SK-N-SH (cell line): Measurements from ENCODE around the gene COL23A1. TPM values are rescaled to one million over a fixed set of nuclear protein-coding genes. Genes with fewer than 3 reads are reported as not detected.

Source experiments
- CTCF ChIA-PET: fragments of 300-600, 350-600 bp; formaldehyde crosslinking; extraction: SDS; loops from one replicate; lab custom pipeline; 2021; lab: Yijun Ruan, JAX
- POLR2A ChIA-PET: fragments of 350-600 bp; sonication (Branson Sonifier 250); formaldehyde crosslinking; extraction: SDS; loops from one replicate; lab custom pipeline; 2020; ENCODE audit warnings: antibody characterized with exemption, inconsistent platforms; lab: Yijun Ruan, JAX
- DNase-seq: peaks from one replicate; pipeline ENCODE4 v3.0.0; 2012
- H2AFZ ChIP-seq: fragments of 200-600 bp; sonication (generic); 2 replicates; pipeline ENCODE4 v1.8.1; 2016; ENCODE audit warnings: antibody characterized with exemption, mild to moderate bottlenecking, low read depth
- H3F3A ChIP-seq: fragments of 200-600 bp; sonication (generic); replicated peaks from 2 replicates; pipeline ENCODE3; 2016; ENCODE audit warnings: antibody characterized with exemption, mild to moderate bottlenecking; ENCODE audit not compliant: insufficient read depth
- H3K27ac ChIP-seq, 2 experiments: fragments of 200-500 bp in 1 of 2; fragments of 200-600 bp in 1 of 2; sonication (Bioruptor generic) in 1 of 2; sonication (generic), shearing (Covaris generic) in 1 of 2; 2 replicates each; pipeline versions ENCODE4 v1.5.1 to v1.6.1; 2014 to 2016; ENCODE audit warnings: low read depth in 2 of 2, inconsistent platforms in 1 of 2, low read length in 1 of 2, mild to moderate bottlenecking in 1 of 2, mixed read lengths in 1 of 2
- H3K27me3 ChIP-seq: fragments of 200-600 bp; sonication (generic), shearing (Covaris generic); 2 replicates; pipeline ENCODE4 v1.6.1; 2016; ENCODE audit warnings: mixed run types; ENCODE audit not compliant: insufficient read depth
- H3K36me3 ChIP-seq, 2 experiments: fragments of 200-500 bp in 1 of 2; fragments of 200-600 bp in 1 of 2; sonication (Bioruptor generic) in 1 of 2; sonication (generic) in 1 of 2; replicated peaks in 1 of 2; 2 replicates each; pipeline versions ENCODE3 to v1.5.1; 2014 to 2016; ENCODE audit warnings: low read length in 1 of 2, mild to moderate bottlenecking in 1 of 2; ENCODE audit not compliant: insufficient read depth in 2 of 2, control insufficient read depth in 1 of 2
- H3K4me1 ChIP-seq, 2 experiments: fragments of 200-500 bp in 1 of 2; fragments of 200-600 bp in 1 of 2; sonication (Bioruptor generic) in 1 of 2; sonication (generic), shearing (Covaris generic) in 1 of 2; 2 replicates each; pipeline versions ENCODE4 v1.5.1 to v1.6.1; 2014 to 2016; ENCODE audit warnings: low read depth in 1 of 2, low read length in 1 of 2, mixed run types in 1 of 2; ENCODE audit not compliant: insufficient read depth in 2 of 2, control insufficient read depth in 1 of 2
- H3K4me2 ChIP-seq: fragments of 200-600 bp; sonication (generic), shearing (Covaris generic); 2 replicates; pipeline ENCODE4 v1.6.1; 2017; ENCODE audit warnings: mixed run types
- H3K4me3 ChIP-seq, 2 experiments: fragments of 200-500 bp in 1 of 2; fragments of 200-600 bp in 1 of 2; sonication (Bioruptor generic) in 1 of 2; sonication (generic), shearing (Covaris generic) in 1 of 2; 2 replicates each; pipeline versions ENCODE4 v1.5.1 to v1.8.1; 2014 to 2016; ENCODE audit warnings: low read depth in 2 of 2, inconsistent platforms in 1 of 2, low read length in 1 of 2, mild to moderate bottlenecking in 1 of 2, mixed read lengths in 1 of 2, moderate library complexity in 1 of 2
- H3K79me2 ChIP-seq: fragments of 200-600 bp; sonication (generic); 2 replicates; pipeline ENCODE4 v1.8.1; 2017; ENCODE audit warnings: mild to moderate bottlenecking; ENCODE audit not compliant: insufficient read depth
- H3K9ac ChIP-seq: fragments of 200-600 bp; sonication (generic); 2 replicates; pipeline ENCODE4 v1.6.1; 2017; ENCODE audit warnings: mixed run types
- H3K9me2 ChIP-seq: fragments of 200-600 bp; sonication (generic); 2 replicates; pipeline ENCODE4 v1.6.1; 2017; ENCODE audit warnings: mixed run types
- H3K9me3 ChIP-seq: fragments of 200-600 bp; sonication (generic); 2 replicates; pipeline ENCODE4 v1.6.1; 2017; ENCODE audit warnings: mixed run types, mild to moderate bottlenecking, moderate library complexity
- H4K20me1 ChIP-seq: fragments of 200-600 bp; sonication (generic); 2 replicates; pipeline ENCODE4 v1.6.1; 2017; ENCODE audit warnings: mild to moderate bottlenecking, mixed run types; ENCODE audit not compliant: insufficient read depth
- CHD2 ChIP-seq: fragments of 150-350 bp; IDR thresholded peaks from 2 replicates; pipeline ENCODE4 v1.6.1; 2018; ENCODE audit warnings: low read length; ENCODE audit not compliant: partially characterized antibody
- EP300 ChIP-seq, 2 experiments: IDR thresholded peaks; 2 replicates each; pipeline versions ENCODE4 v1.4.0 to v1.6.1; 2012; ENCODE audit warnings: borderline replicate concordance in 1 of 2, low read depth in 1 of 2, low read length in 1 of 2
- EZH2phosphoT487 ChIP-seq: fragments of 200-600 bp; sonication (generic); IDR thresholded peaks from 2 replicates; pipeline ENCODE4 v1.6.1; 2017; ENCODE audit warnings: low read depth, mixed run types, mild to moderate bottlenecking, antibody characterized with exemption, moderate library complexity, borderline replicate concordance
- FOSL2 ChIP-seq: IDR thresholded peaks from 2 replicates; pipeline ENCODE4 v1.4.0; 2012; ENCODE audit warnings: low read depth, mild to moderate bottlenecking, moderate library complexity, borderline replicate concordance
- JUND ChIP-seq: IDR thresholded peaks from 2 replicates; pipeline ENCODE4 v1.4.0; 2012
- MAX ChIP-seq: IDR thresholded peaks from 2 replicates; pipeline ENCODE4 v1.4.0; 2012; ENCODE audit warnings: low read depth
- MEF2A ChIP-seq: IDR thresholded peaks from 2 replicates; pipeline ENCODE4 v1.4.0; 2012; ENCODE audit warnings: low read depth, borderline replicate concordance
- MXI1 ChIP-seq: IDR thresholded peaks from 2 replicates; pipeline ENCODE4 v1.6.1; 2012; ENCODE audit warnings: mild to moderate bottlenecking, low read depth, low read length, improper control_type of control experiment
- POLR2AphosphoS5 ChIP-seq: IDR thresholded peaks from 2 replicates; pipeline ENCODE4 v1.6.1; 2012; ENCODE audit warnings: low read depth, low read length
- RAD21 ChIP-seq: IDR thresholded peaks from 2 replicates; pipeline ENCODE4 v1.6.1; 2012; ENCODE audit warnings: mild to moderate bottlenecking, low read length
- RCOR1 ChIP-seq: fragments of 150-350 bp; IDR thresholded peaks from 2 replicates; pipeline ENCODE4 v1.6.1; 2017; ENCODE audit warnings: antibody characterized with exemption, low read length
- RFX5 ChIP-seq: IDR thresholded peaks from 2 replicates; pipeline ENCODE4 v1.6.1; 2012; ENCODE audit warnings: mild to moderate bottlenecking, improper control_type of control experiment, low read length
- RXRA ChIP-seq: IDR thresholded peaks from 2 replicates; pipeline ENCODE4 v1.4.0; 2012; ENCODE audit warnings: low read depth, mild to moderate bottlenecking, borderline replicate concordance
- TCF12 ChIP-seq: IDR thresholded peaks from 2 replicates; pipeline ENCODE4 v1.4.0; 2012
- TEAD4 ChIP-seq: IDR thresholded peaks from 2 replicates; pipeline ENCODE4 v1.4.0; 2012; ENCODE audit warnings: mild to moderate bottlenecking, borderline replicate concordance; ENCODE audit not compliant: insufficient read depth
- USF2 ChIP-seq: fragments of 150-350 bp; IDR thresholded peaks from 2 replicates; pipeline ENCODE4 v1.6.1; 2017; ENCODE audit warnings: antibody characterized with exemption, low read length, low read depth, borderline replicate concordance
- WGBS: methylation state at CpG from one replicate; pipeline ENCODE4 v1.1.6; 2017; ENCODE audit warnings: low lambda C conversion rate; 5-methylcytosine and 5-hydroxymethylcytosine counted together
- polyA plus RNA-seq, 3 experiments: library from polyadenylated mRNA; depleted of rRNA; stranded (reverse); fragments of >200 nt; gene quantifications; 2 replicates each; pipeline ENCODE4 v1.2.3, GENCODE V29; 2012
- TF ChIP-seq, protein P1 (sequence below): IDR thresholded peaks from 2 replicates; pipeline ENCODE4 v1.4.0; 2012; ENCODE audit warnings: low read depth, borderline replicate concordance
- TF ChIP-seq, protein P2 (sequence below): IDR thresholded peaks from 2 replicates; pipeline ENCODE4 v1.4.0; 2012; ENCODE audit warnings: low read depth, borderline replicate concordance
- TF ChIP-seq, protein P3 (sequence below): fragments of 150-350 bp; IDR thresholded peaks from 2 replicates; pipeline ENCODE4 v1.6.1; 2016; ENCODE audit warnings: mild to moderate bottlenecking, low read depth, low read length

The COL23A1 gene
- polyA plus RNA-seq, 1 of the 3 experiments (the other 2 are of a cell fraction): 0.10 TPM

GRCh38 chr5:178271231-178271630, 319.0 kb downstream of the COL23A1 start:
- DNase-seq: no peak
- POLR2A ChIA-PET: no interaction called here

DNA sequence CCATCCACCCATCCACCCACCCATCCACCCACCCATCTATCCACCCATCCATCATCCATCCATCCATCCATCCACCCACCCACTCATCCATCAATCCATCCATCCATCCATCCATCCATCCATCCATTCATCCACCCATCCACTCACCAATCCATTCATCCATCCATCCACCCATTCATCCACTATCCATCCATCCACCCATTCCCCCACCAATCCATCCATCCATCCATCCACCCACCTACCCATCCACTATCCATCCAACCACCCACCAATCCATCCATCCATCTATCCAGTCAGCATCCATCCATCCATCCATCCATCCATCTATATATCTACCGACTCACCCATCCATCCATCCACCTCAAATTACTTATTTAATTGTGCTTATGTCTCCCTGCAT, 320.7 kb downstream of the COL23A1 start:
- TF ChIP-seq, protein P1, sequence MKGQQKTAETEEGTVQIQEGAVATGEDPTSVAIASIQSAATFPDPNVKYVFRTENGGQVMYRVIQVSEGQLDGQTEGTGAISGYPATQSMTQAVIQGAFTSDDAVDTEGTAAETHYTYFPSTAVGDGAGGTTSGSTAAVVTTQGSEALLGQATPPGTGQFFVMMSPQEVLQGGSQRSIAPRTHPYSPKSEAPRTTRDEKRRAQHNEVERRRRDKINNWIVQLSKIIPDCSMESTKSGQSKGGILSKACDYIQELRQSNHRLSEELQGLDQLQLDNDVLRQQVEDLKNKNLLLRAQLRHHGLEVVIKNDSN: no peak
- no peak for TF ChIP-seq RAD21
- TF ChIP-seq RFX5: no peak
- TF ChIP-seq TEAD4: no peak
- TF ChIP-seq CHD2: no peak
- no peak for TF ChIP-seq MAX
- TF ChIP-seq, protein P2, sequence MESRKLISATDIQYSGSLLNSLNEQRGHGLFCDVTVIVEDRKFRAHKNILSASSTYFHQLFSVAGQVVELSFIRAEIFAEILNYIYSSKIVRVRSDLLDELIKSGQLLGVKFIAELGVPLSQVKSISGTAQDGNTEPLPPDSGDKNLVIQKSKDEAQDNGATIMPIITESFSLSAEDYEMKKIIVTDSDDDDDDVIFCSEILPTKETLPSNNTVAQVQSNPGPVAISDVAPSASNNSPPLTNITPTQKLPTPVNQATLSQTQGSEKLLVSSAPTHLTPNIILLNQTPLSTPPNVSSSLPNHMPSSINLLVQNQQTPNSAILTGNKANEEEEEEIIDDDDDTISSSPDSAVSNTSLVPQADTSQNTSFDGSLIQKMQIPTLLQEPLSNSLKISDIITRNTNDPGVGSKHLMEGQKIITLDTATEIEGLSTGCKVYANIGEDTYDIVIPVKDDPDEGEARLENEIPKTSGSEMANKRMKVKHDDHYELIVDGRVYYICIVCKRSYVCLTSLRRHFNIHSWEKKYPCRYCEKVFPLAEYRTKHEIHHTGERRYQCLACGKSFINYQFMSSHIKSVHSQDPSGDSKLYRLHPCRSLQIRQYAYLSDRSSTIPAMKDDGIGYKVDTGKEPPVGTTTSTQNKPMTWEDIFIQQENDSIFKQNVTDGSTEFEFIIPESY: no peak
- TF ChIP-seq, protein P3, sequence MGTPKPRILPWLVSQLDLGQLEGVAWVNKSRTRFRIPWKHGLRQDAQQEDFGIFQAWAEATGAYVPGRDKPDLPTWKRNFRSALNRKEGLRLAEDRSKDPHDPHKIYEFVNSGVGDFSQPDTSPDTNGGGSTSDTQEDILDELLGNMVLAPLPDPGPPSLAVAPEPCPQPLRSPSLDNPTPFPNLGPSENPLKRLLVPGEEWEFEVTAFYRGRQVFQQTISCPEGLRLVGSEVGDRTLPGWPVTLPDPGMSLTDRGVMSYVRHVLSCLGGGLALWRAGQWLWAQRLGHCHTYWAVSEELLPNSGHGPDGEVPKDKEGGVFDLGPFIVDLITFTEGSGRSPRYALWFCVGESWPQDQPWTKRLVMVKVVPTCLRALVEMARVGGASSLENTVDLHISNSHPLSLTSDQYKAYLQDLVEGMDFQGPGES: no peak
- TF ChIP-seq POLR2AphosphoS5: no peak
- TF ChIP-seq EZH2phosphoT487: no peak
- TF ChIP-seq MEF2A: no peak
- TF ChIP-seq, all 33 proteins: peak for 0
- no peak overlapping the region for H3K9ac ChIP-seq

More at GRCh38 chr5:178271231-178271630, 319.0 kb downstream of the COL23A1 start:
- Histone ChIP-seq H3K27me3 (no peaks in the 10 kb centered on the region), H3K9ac (no peak overlapping the region), H3F3A (no peaks in the 10 kb centered on the region), H3K4me2 (no peak overlapping the region), H3K79me2 (no peaks in the 10 kb centered on the region), H3K9me2 (no peaks in the 10 kb centered on the region), H3K36me3 (no peaks in the 10 kb centered on the region), H3K4me3 (no peak overlapping the region), H2AFZ (no peak overlapping the region), H3K27ac (no peak overlapping the region), H4K20me1 (no peaks in the 10 kb centered on the region), H3K9me3 (no peaks in the 10 kb centered on the region), H3K4me1 (peaks cover 0 to 4% of the 10 kb centered on the region in 2 experiments; a peak in 1 of 4 replicates)
- CTCF ChIA-PET: interaction anchor here (1.5 to 1.8 kb wide), 5 partner anchors 9 to 319 kb away, joined by 3 to 8 read pairs (median 7); partner anchors contain the start of gene COL23A1
- TF ChIP-seq TCF12 (no peak), USF2 (no peak), MXI1 (no peak), EP300 (IDR thresholded peaks at IDR 0.05; ENCODE audit: borderline replicate concordance in 1 of 2, low read depth in 1 of 2, low read length in 1 of 2) (no peak), RXRA (no peak), FOSL2 (no peak), RCOR1 (no peak), MEF2A (no peak), JUND (no peak), RFX5 (no peak)
- TF ChIP-seq, protein P3: no peak
- 72% methylated on average over 4 of the region's 4 CpGs for WGBS

More for the DNA sequence above, 320.7 kb downstream of the COL23A1 start:
- Histone ChIP-seq H3K9me2 (no peaks in the 10 kb centered on the region), H3K27me3 (no peaks in the 10 kb centered on the region), H3K27ac (no peak overlapping the region), H2AFZ (no peak overlapping the region), H3K4me2 (no peak overlapping the region), H3F3A (no peaks in the 10 kb centered on the region), H3K36me3 (no peaks in the 10 kb centered on the region), H3K9me3 (no peaks in the 10 kb centered on the region), H3K79me2 (no peaks in the 10 kb centered on the region), H3K4me3 (no peak overlapping the region), H4K20me1 (no peaks in the 10 kb centered on the region), H3K4me1 (peaks cover 0 to 2% of the 10 kb centered on the region in 2 experiments; a peak in 1 of 4 replicates)
- CTCF ChIA-PET: no interaction called here
- 39% methylated on average over 1 of the region's 1 CpG for WGBS
- POLR2A ChIA-PET: no interaction called here
- no peak for DNase-seq
